Effector CD4-positive, alpha-beta T cell (primary cell): ENCODE results near the gene RBPMS2. TPM values are rescaled to one million over a fixed set of nuclear protein-coding genes. Genes with fewer than 3 reads are reported as not detected.
"Not testable (repeated sequence)": the region's sequence is repeated elsewhere in the genome, so short reads cannot be mapped to it uniquely, and the experiment has no call there.

Experiments used
- DNase-seq: peaks from one replicate; pipeline ENCODE4 v3.0.0-alpha.2; 2020
- total RNA-seq: gene quantifications from one replicate; lab custom pipeline; 2026; lab: John Stamatoyannopoulos, UW

RBPMS2 gene
- not detected for total RNA-seq

GRCh38 chr15:64775551-64776401 lies at the start of gene RBPMS2:
RBPMS2 (minus strand) TSS chr15:64775589; CDS start chr15:64775319, 270 bp downstream.
- DNase-seq: no peak

- DNase-seq: no peak
Observed at GRCh38 chr15:64824929-64825430, 49.6 kb upstream of the RBPMS2 start.

- no peak for DNase-seq
Observed at GRCh38 chr15:64816452-64816851, 41.1 kb upstream of the RBPMS2 start.

GRCh38 chr15:64814965-64815364 lies 39.6 kb upstream of the RBPMS2 start:
- not testable (repeated sequence) for DNase-seq

GRCh38 chr15:64814283-64814682 lies 38.9 kb upstream of the RBPMS2 start:
- not testable (repeated sequence) for DNase-seq

- DNase-seq: no peak
Observed at GRCh38 chr15:64813075-64813474, 37.7 kb upstream of the RBPMS2 start.

- DNase-seq: no peak
Observed at GRCh38 chr15:64810497-64811326, 35.3 kb upstream of the RBPMS2 start.

- DNase-seq: peak; percentile 60
Observed at GRCh38 chr15:64809649-64810496, 34.5 kb upstream of the RBPMS2 start.

GRCh38 chr15:64808785-64809453 lies 33.5 kb upstream of the RBPMS2 start:
- DNase-seq: no peak

GRCh38 chr15:64807751-64808222 lies 32.4 kb upstream of the RBPMS2 start:
- no peak for DNase-seq

- DNase-seq: no peak
Observed at GRCh38 chr15:64807051-64807749, 31.8 kb upstream of the RBPMS2 start.

- DNase-seq: no peak
Observed at GRCh38 chr15:64806509-64806908, 31.1 kb upstream of the RBPMS2 start.

GRCh38 chr15:64804619-64805018 lies 29.2 kb upstream of the RBPMS2 start:
- no peak for DNase-seq

- DNase-seq: no peak
Observed at GRCh38 chr15:64803526-64803925, 28.1 kb upstream of the RBPMS2 start.

- DNase-seq: no peak
Observed at GRCh38 chr15:64800476-64800875, 25.1 kb upstream of the RBPMS2 start.

- DNase-seq: not testable (repeated sequence)
Observed at GRCh38 chr15:64798905-64799304, 23.5 kb upstream of the RBPMS2 start.

GRCh38 chr15:64795921-64796320 lies 20.5 kb upstream of the RBPMS2 start:
- DNase-seq: not testable (repeated sequence)

GRCh38 chr15:64795299-64795698 lies 19.9 kb upstream of the RBPMS2 start:
- DNase-seq: not testable (repeated sequence)

GRCh38 chr15:64792282-64792681 lies 16.9 kb upstream of the RBPMS2 start:
- no peak for DNase-seq

- no peak for DNase-seq
Observed at GRCh38 chr15:64791401-64791800, 16.0 kb upstream of the RBPMS2 start.

- no peak for DNase-seq
Observed at GRCh38 chr15:64783796-64784195, 8.4 kb upstream of the RBPMS2 start.
